Ascending aorta (tissue), 2 donors: Measurements from ENCODE around the gene BCKDHA. TPM values are rescaled to one million over a fixed set of nuclear protein-coding genes. Genes with fewer than 3 reads are reported as not detected.

ENCODE experiments used
- DNase-seq, 2 donors: peaks; one replicate each; pipeline ENCODE4 v3.0.0-alpha.2; 2019; ENCODE audit warnings: low spot score in 2 of 2
- H3K27ac ChIP-seq, 2 donors: fragments of 200-600 bp; sonication (generic); one replicate each; pipeline ENCODE4 v1.5.1; 2016 to 2017; ENCODE audit warnings: mild to moderate bottlenecking in 1 of 2
- H3K27me3 ChIP-seq: fragments of 200-600 bp; sonication (generic); one replicate; pipeline ENCODE4 v1.5.1; 2017
- H3K36me3 ChIP-seq, 2 donors: fragments of 200-600 bp; sonication (generic); one replicate each; pipeline ENCODE4 v1.5.1; 2016
- H3K4me1 ChIP-seq, 2 donors: fragments of 200-600 bp; sonication (generic); one replicate each; pipeline ENCODE4 v1.5.1; 2016 to 2017; ENCODE audit warnings: mild to moderate bottlenecking in 1 of 2
- H3K4me3 ChIP-seq, 2 donors: fragments of 200-600 bp; sonication (generic); one replicate each; pipeline ENCODE4 v1.5.1; 2016 to 2017; ENCODE audit warnings: mild to moderate bottlenecking in 1 of 2
- H3K9me3 ChIP-seq, 2 donors: fragments of 200-600 bp; sonication (generic); one replicate each; pipeline ENCODE4 v1.5.1; 2016
- CTCF ChIP-seq, 3 experiments: fragments of 200-600 bp in 2 of 3; fragments of 450-650 bp in 1 of 3; sonication (generic) in 2 of 3; IDR thresholded peaks; one replicate each; pipeline ENCODE4 v1.5.1; 2016 to 2019; ENCODE audit warnings: antibody characterized with exemption in 3 of 3, mild to moderate bottlenecking in 1 of 3, moderate library complexity in 1 of 3
- intact Hi-C: fragments of 100-400 bp; cut with DNase I; formaldehyde crosslinking; loops from one replicate; pipeline ENCODE4 v1.15.1; 2023
- total RNA-seq: library from RNA; depleted of rRNA; stranded (reverse); fragments of >200 nt; gene quantifications from one replicate; pipeline ENCODE4 v1.1.0, GENCODE V29; 2016

BCKDHA gene
- total RNA-seq, 1 donor from 2014 or later: 28.5 TPM

- Histone ChIP-seq H3K27ac (no peak overlapping the region), H3K4me1 (peaks cover 0 to 3% of the 10 kb centered on the region in 2 donors), H3K9me3 (no peaks in the 10 kb centered on the region), H3K36me3 (peaks cover 71 to 81% of the 10 kb centered on the region in 2 donors), H3K4me3 (no peak overlapping the region), H3K27me3 (no peaks in the 10 kb centered on the region)
- no peak for DNase-seq
- intact Hi-C loops: no loop called here
- TF ChIP-seq CTCF (IDR thresholded peaks at IDR 0.05): no peak
Observed at GRCh38 chr19:41421314-41421713, 23.7 kb downstream of the BCKDHA start.

GRCh38 chr19:41421973-41422372 lies 24.4 kb downstream of the BCKDHA start:
- Histone ChIP-seq H3K9me3 (no peaks in the 10 kb centered on the region), H3K4me1 (peaks cover 2 to 9% of the 10 kb centered on the region in 2 donors), H3K4me3 (no peak overlapping the region), H3K27me3 (no peaks in the 10 kb centered on the region), H3K36me3 (peaks cover 65 to 75% of the 10 kb centered on the region in 2 donors), H3K27ac (no peak overlapping the region)
- intact Hi-C loops: no loop called here
- no peak for TF ChIP-seq CTCF (IDR thresholded peaks at IDR 0.05)
- DNase-seq: no peak

GRCh38 chr19:41422456-41422855 lies 24.8 kb downstream of the BCKDHA start:
- Histone ChIP-seq H3K27ac (no peak overlapping the region), H3K4me3 (no peak overlapping the region), H3K27me3 (no peaks in the 10 kb centered on the region), H3K4me1 (peaks cover 2 to 11% of the 10 kb centered on the region in 2 donors), H3K9me3 (no peaks in the 10 kb centered on the region), H3K36me3 (peaks cover 60 to 70% of the 10 kb centered on the region in 2 donors)
- intact Hi-C loops: no loop called here
- no peak for TF ChIP-seq CTCF (IDR thresholded peaks at IDR 0.05)
- no peak for DNase-seq

GRCh38 chr19:41422955-41423354 lies 25.3 kb downstream of the BCKDHA start:
- intact Hi-C loops: no loop called here
- no peaks in the 10 kb centered on the region for H3K9me3 ChIP-seq
- no peak for DNase-seq
- peaks cover 57 to 68% of the 10 kb centered on the region in 2 donors for H3K36me3 ChIP-seq
- no peak overlapping the region for H3K4me3 ChIP-seq
- H3K4me1 ChIP-seq: peaks cover 2 to 13% of the 10 kb centered on the region in 2 donors
- no peak for TF ChIP-seq CTCF (IDR thresholded peaks at IDR 0.05)
- no peak overlapping the region for H3K27ac ChIP-seq
- no peaks in the 10 kb centered on the region for H3K27me3 ChIP-seq

- Histone ChIP-seq H3K9me3 (no peaks in the 10 kb centered on the region), H3K36me3 (peaks cover 42 to 52% of the 10 kb centered on the region in 2 donors), H3K4me3 (no peak overlapping the region), H3K27me3 (no peaks in the 10 kb centered on the region), H3K4me1 (peaks cover 9 to 21% of the 10 kb centered on the region in 2 donors), H3K27ac (no peak overlapping the region)
- DNase-seq: no peak
- no peak for TF ChIP-seq CTCF (IDR thresholded peaks at IDR 0.05)
- intact Hi-C loops: loop anchor here (5.0 kb wide), 1 partner anchor 102 kb away; no protein-coding TSS in a partner anchor
Observed at GRCh38 chr19:41424335-41425173, 26.9 kb downstream of the BCKDHA start.
